GM23338 (cell line): Measurements from ENCODE around the gene CORO1C.

Source experiments
- CREB1 ChIP-seq: fragments of 250-450 bp; sonication (Bioruptor Pico); IDR thresholded peaks from 2 replicates; pipeline ENCODE4 v1.5.0; 2020; ENCODE audit warnings: low read depth, mild to moderate bottlenecking, moderate library complexity
- EZH2 ChIP-seq: fragments of 200-600 bp; sonication (generic); IDR thresholded peaks from one replicate; pipeline ENCODE4 v1.8.0; 2017; ENCODE audit warnings: antibody characterized with exemption, mild to moderate bottlenecking, low read depth; ENCODE audit not compliant: unreplicated experiment
- EZH2phosphoT487 ChIP-seq: fragments of 200-600 bp; sonication (generic); IDR thresholded peaks from one replicate; pipeline ENCODE4 v1.8.1; 2018; ENCODE audit warnings: antibody characterized with exemption; ENCODE audit not compliant: unreplicated experiment
- NANOG ChIP-seq: IDR thresholded peaks from 2 replicates; pipeline ENCODE4 v1.6.1; 2016; ENCODE audit warnings: antibody characterized with exemption, borderline replicate concordance
- POLR2AphosphoS5 ChIP-seq: IDR thresholded peaks from 2 replicates; pipeline ENCODE4 v1.6.1; 2016; ENCODE audit warnings: antibody characterized with exemption, low read depth
- ZNF331 ChIP-seq: fragments of 250-450 bp; sonication (Bioruptor Pico); IDR thresholded peaks from 2 replicates; pipeline ENCODE4 v1.5.0; 2020; ENCODE audit warnings: low read depth, mild to moderate bottlenecking, moderate library complexity
- TF ChIP-seq, protein P1 (sequence below), 2 experiments: fragments of 200-600 bp in 1 of 2; sonication (generic) in 1 of 2; conservative IDR thresholded peaks; 2 replicates each; pipeline versions ENCODE4 v1.5.1 to v1.6.1; 2016 to 2017; ENCODE audit warnings: antibody characterized with exemption in 2 of 2, low read depth in 2 of 2, mild to moderate bottlenecking in 2 of 2, moderate library complexity in 1 of 2
- TF ChIP-seq, protein P2 (sequence below): IDR thresholded peaks from 2 replicates; pipeline ENCODE4 v1.6.1; 2016; ENCODE audit warnings: antibody characterized with exemption
- TF ChIP-seq, protein P3 (sequence below): IDR thresholded peaks from one replicate; pipeline ENCODE4 v1.6.1; 2018; ENCODE audit warnings: antibody characterized with exemption; ENCODE audit not compliant: unreplicated experiment

DNA sequence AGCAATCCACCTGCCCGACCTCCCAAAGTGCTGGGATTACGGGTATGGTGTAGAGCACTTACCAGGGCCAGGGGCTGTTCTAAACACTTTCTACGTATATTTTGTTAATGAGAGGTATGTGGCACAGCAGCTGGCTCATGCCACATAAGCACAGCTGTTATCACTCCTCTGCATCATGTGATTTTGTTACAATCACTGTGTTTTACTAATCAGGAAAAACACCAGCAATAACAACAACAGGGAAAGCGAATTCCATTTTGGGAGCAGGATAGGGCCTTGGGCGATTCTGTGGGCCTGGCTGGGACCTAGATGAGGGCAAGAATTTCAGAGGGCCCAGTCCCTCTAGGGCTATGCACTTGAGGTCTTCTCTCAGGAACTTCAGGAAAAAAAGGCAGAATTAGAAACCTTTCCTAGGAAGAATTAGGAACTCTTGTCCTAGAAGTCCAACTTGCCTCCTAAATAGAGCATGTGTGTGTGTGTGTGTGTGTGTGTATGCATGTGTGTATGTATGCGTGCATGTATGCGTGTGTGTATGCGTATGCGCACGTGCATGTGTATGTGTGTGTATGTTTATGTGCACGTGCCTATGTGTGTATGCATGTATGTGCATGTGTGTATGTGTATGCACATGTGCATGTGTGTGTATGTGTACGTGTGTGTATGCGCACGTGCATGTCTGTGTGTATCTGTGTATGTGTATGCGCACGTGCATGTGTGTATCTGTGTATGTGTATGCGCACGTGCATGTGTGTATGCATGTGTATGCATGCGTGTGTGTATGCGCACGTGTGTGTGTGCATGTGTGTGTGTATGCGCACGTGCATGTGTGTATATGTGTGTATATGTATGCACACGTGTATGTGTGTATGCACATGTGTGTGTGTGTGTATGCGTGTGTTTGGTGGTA, 41.8 kb upstream of the CORO1C start:
- TF ChIP-seq POLR2AphosphoS5 = no peak
- TF ChIP-seq, protein P1, sequence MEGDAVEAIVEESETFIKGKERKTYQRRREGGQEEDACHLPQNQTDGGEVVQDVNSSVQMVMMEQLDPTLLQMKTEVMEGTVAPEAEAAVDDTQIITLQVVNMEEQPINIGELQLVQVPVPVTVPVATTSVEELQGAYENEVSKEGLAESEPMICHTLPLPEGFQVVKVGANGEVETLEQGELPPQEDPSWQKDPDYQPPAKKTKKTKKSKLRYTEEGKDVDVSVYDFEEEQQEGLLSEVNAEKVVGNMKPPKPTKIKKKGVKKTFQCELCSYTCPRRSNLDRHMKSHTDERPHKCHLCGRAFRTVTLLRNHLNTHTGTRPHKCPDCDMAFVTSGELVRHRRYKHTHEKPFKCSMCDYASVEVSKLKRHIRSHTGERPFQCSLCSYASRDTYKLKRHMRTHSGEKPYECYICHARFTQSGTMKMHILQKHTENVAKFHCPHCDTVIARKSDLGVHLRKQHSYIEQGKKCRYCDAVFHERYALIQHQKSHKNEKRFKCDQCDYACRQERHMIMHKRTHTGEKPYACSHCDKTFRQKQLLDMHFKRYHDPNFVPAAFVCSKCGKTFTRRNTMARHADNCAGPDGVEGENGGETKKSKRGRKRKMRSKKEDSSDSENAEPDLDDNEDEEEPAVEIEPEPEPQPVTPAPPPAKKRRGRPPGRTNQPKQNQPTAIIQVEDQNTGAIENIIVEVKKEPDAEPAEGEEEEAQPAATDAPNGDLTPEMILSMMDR (conservative IDR thresholded peaks at IDR 0.05; ENCODE audit: low read depth in 2 of 2) = no peak
- TF ChIP-seq, protein P2, sequence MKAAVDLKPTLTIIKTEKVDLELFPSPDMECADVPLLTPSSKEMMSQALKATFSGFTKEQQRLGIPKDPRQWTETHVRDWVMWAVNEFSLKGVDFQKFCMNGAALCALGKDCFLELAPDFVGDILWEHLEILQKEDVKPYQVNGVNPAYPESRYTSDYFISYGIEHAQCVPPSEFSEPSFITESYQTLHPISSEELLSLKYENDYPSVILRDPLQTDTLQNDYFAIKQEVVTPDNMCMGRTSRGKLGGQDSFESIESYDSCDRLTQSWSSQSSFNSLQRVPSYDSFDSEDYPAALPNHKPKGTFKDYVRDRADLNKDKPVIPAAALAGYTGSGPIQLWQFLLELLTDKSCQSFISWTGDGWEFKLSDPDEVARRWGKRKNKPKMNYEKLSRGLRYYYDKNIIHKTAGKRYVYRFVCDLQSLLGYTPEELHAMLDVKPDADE = no peak
- no peak for TF ChIP-seq EZH2phosphoT487
- no peak for TF ChIP-seq NANOG
- TF ChIP-seq EZH2 = no peak
- TF ChIP-seq, protein P3, sequence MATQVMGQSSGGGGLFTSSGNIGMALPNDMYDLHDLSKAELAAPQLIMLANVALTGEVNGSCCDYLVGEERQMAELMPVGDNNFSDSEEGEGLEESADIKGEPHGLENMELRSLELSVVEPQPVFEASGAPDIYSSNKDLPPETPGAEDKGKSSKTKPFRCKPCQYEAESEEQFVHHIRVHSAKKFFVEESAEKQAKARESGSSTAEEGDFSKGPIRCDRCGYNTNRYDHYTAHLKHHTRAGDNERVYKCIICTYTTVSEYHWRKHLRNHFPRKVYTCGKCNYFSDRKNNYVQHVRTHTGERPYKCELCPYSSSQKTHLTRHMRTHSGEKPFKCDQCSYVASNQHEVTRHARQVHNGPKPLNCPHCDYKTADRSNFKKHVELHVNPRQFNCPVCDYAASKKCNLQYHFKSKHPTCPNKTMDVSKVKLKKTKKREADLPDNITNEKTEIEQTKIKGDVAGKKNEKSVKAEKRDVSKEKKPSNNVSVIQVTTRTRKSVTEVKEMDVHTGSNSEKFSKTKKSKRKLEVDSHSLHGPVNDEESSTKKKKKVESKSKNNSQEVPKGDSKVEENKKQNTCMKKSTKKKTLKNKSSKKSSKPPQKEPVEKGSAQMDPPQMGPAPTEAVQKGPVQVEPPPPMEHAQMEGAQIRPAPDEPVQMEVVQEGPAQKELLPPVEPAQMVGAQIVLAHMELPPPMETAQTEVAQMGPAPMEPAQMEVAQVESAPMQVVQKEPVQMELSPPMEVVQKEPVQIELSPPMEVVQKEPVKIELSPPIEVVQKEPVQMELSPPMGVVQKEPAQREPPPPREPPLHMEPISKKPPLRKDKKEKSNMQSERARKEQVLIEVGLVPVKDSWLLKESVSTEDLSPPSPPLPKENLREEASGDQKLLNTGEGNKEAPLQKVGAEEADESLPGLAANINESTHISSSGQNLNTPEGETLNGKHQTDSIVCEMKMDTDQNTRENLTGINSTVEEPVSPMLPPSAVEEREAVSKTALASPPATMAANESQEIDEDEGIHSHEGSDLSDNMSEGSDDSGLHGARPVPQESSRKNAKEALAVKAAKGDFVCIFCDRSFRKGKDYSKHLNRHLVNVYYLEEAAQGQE = no peak
- no peak for TF ChIP-seq ZNF331 (CRISPR knock-in tag)
- TF ChIP-seq CREB1 (CRISPR knock-in tag) = no peak
